Esophagus muscularis mucosa (tissue), 3 donors: ENCODE measurements around the gene TSHZ3.

Experiments used
- POLR2A ChIP-seq: fragments of 450-650 bp; IDR thresholded peaks from one replicate; pipeline ENCODE4 v1.6.1; 2017; ENCODE audit warnings: antibody characterized with exemption, moderate library complexity, mild to moderate bottlenecking, low read depth
- TF ChIP-seq, protein P1 (sequence below), 3 experiments: fragments of 200-600 bp in 2 of 3; fragments of 450-650 bp in 1 of 3; sonication (generic) in 2 of 3; IDR thresholded peaks; one replicate each; pipeline ENCODE4 v1.5.1; 2017 to 2019; ENCODE audit warnings: antibody characterized with exemption in 3 of 3, mild to moderate bottlenecking in 2 of 3, moderate library complexity in 1 of 3

DNA sequence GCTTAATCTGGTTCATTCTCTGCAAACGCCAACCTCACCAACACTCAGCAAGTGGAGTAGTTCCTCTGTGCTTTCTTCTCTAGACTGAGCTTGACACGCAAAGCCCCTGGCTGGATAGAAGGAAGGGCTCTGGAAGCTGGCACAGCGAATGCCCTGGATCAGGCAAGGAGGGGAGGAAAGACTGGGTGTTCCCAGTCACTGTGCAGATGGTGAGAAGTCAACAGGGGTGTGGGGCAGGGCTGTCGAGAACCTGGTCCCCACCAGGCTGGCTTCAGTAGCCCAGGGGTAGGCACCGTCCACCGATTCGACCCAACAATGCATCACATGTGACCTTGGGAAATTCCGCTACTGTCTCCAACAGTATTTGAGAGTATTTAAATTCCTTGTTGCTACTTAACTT lies 65.5 kb downstream of the TSHZ3 start:
- TF ChIP-seq, protein P1, sequence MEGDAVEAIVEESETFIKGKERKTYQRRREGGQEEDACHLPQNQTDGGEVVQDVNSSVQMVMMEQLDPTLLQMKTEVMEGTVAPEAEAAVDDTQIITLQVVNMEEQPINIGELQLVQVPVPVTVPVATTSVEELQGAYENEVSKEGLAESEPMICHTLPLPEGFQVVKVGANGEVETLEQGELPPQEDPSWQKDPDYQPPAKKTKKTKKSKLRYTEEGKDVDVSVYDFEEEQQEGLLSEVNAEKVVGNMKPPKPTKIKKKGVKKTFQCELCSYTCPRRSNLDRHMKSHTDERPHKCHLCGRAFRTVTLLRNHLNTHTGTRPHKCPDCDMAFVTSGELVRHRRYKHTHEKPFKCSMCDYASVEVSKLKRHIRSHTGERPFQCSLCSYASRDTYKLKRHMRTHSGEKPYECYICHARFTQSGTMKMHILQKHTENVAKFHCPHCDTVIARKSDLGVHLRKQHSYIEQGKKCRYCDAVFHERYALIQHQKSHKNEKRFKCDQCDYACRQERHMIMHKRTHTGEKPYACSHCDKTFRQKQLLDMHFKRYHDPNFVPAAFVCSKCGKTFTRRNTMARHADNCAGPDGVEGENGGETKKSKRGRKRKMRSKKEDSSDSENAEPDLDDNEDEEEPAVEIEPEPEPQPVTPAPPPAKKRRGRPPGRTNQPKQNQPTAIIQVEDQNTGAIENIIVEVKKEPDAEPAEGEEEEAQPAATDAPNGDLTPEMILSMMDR (IDR thresholded peaks at IDR 0.05): no peak
- TF ChIP-seq POLR2A: no peak
